GM13977 (cell line): ENCODE results near the gene TRPM8.

Experiments
- DNase-seq: peaks from one replicate; pipeline ENCODE4 v3.0.0; 2012; ENCODE audit warnings: low spot score
- in situ Hi-C: fragments of 300-500 bp; cut with MboI; formaldehyde crosslinking; loops from one replicate; pipeline ENCODE4 v1.12.0; 2022; ENCODE audit warnings: low sequenced_read_pairs, low pct_unique_long_range_greater_than_20kb, mixed read lengths, inconsistent platforms; ENCODE audit not compliant: unreplicated experiment
- TF ChIP-seq, protein P1 (sequence below): IDR thresholded peaks from 2 replicates; pipeline ENCODE4 v1.5.1; 2012; ENCODE audit warnings: mild to moderate bottlenecking, control low read depth; ENCODE audit not compliant: insufficient read depth; ENCODE audit errors: extremely low read depth, missing control alignments

The TRPM8 gene

DNA sequence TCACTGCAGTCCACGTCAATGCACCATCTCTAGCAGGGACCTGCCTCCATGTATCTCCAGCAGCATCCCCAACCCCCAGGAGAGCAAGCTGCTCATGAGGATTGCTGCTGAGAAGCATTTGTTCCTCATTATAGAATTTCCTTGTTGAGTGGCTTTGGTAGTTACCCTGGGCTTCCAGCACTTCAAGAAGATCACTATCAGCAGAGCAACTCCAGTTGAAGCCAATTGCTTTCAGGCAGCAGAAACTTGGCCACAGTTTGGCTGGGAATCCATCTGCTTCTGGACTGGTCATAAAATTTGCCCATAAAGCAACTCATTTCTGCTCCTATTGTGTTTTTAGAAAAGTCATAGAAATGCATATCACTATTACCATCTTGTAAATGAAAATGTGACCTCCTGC lies 17.4 kb downstream of the TRPM8 start:
- no peak for DNase-seq
- TF ChIP-seq, protein P1, sequence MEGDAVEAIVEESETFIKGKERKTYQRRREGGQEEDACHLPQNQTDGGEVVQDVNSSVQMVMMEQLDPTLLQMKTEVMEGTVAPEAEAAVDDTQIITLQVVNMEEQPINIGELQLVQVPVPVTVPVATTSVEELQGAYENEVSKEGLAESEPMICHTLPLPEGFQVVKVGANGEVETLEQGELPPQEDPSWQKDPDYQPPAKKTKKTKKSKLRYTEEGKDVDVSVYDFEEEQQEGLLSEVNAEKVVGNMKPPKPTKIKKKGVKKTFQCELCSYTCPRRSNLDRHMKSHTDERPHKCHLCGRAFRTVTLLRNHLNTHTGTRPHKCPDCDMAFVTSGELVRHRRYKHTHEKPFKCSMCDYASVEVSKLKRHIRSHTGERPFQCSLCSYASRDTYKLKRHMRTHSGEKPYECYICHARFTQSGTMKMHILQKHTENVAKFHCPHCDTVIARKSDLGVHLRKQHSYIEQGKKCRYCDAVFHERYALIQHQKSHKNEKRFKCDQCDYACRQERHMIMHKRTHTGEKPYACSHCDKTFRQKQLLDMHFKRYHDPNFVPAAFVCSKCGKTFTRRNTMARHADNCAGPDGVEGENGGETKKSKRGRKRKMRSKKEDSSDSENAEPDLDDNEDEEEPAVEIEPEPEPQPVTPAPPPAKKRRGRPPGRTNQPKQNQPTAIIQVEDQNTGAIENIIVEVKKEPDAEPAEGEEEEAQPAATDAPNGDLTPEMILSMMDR, result no peak
- in situ Hi-C loops, result no loop called here

DNA sequence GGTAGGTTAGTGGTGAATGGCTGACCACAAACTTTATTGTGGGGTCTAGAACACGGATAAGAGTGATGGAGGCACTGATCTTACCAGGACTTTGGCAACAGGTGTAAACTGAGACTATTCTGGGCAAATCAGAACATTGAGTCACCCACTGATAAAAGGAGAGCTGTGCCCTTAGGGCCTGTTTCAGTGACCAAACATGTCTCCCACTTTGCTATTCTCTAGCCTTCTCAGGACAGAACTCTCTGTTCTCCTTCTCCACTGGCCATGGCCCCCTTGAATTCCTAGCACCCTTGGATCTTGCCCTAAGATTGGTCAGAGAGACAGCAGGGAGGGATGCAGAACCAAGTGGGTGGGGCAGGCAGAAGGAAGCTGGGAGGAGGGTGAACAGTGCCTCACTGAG lies 18.3 kb downstream of the TRPM8 start:
- in situ Hi-C loops, result no loop called here
- TF ChIP-seq, protein P1, result no peak
- no peak for DNase-seq

DNA sequence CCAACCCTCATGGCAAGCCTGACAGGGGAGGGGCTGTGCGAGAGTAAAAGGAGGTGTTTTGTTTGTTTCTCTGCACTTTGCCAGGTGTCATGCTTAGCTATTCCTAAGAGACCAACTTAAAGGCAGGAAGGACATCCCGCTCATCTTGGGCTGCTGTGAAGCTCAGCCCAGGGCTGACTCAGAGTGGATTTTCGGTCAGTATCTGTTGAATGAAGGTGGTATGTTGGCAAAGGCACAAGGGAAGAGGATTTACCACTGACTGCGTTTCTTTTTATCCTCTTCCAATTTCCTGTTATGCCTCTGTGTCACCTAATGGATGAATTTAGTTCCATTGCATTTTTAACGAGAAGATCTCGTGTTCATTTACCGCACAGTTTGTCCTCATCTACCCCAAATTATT lies 18.9 kb downstream of the TRPM8 start:
- TF ChIP-seq, protein P1, result no peak
- in situ Hi-C loops, result no loop called here
- no peak for DNase-seq

DNA sequence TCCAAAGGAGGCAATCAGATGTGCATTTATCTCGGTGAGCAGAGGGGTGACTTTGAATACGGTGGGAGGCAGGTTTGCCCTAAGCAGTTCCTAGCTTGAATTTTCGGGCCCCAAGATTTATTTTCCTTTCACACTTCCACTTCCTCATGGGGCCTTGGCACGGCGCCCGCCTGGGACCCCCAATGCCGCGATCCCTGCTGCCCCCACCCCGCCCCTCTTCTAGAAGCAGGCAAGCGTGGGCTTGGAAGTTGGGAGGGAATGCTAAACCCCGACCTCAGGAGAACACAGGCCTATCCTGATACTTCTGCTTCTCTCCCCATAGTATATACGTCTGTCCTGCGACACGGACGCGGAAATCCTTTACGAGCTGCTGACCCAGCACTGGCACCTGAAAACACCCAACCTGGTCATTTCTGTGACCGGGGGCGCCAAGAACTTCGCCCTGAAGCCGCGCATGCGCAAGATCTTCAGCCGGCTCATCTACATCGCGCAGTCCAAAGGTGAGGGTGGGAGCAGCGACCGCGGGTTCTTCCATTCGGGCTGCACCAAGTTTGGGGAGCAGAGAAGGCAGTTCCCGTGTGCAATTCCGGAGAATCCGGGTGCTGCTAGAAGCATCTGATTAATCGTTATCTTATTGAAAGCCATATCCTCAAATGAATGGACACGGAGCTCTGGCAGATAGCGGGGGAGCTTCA lies 21.6 kb downstream of the TRPM8 start:
- DNase-seq, result no peak
- in situ Hi-C loops, result no loop called here
- TF ChIP-seq, protein P1, result no peak

DNA sequence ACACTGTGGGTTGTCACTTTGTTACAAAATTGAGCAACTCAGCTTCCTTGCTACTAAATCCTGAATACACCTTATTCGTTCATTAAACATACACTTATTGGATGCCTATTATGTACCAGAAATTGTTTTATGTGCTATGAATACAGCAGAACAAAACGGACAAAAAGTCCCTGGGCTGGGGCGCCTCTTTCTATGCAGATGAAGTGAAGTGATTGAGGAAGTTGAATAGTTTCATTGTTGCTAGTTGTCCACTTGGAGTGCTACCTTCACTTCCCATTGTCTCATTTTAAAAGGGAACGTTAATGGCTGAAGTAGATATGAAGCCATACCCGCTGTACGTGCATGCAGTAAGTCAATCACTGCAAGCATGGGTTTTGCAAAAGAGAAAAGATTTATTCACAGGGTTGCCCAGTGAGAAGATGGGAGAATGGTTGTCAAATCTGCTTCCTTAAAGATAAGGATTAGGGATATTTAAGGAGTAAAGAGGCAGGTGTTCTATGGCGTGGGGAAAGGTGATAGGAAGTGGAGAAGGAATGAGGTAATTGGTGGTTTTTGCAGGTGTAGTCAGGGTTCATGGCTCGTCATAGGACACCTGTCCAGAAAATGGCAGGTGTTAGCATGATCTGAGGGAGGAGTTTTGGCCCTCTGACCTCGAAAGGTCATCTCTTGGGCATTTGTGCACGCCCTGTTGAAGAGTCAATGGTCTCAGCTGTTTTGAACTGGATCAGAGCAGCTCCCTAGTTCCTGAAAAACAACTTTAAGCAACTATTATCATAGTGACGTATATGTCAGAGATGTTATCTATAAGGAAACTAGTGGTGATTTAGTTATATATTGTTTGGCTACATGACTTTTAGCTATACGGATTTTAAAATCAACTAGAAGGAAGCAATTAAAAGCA lies 23.5 kb downstream of the TRPM8 start:
- TF ChIP-seq, protein P1, result no peak
- DNase-seq, result no peak
- in situ Hi-C loops, result no loop called here

DNA sequence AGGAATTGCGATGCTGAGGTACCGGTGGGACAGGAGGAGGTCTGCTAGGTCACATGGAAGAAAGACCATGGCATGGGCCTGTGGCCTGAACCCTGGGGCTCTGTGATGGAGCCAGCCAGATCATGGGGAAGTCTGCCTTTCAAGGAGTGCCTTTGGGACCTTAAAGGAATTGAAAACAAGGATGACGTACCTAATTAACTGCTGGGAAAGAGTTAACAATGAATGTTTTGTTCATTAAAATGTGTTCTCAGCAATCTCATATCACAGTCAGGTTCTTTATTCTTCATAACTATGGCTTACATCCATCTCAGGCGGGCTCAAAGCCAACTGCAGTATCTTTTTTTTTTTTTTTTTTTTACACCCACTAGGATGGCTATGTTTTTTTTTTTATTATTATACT lies 25.6 kb downstream of the TRPM8 start:
- in situ Hi-C loops, result no loop called here
- DNase-seq, result no peak
- TF ChIP-seq, protein P1, result no peak
